Uterine smooth muscle cell (primary cell): Measurements from ENCODE around the gene TMSB4X. TPM values are rescaled to one million over a fixed set of nuclear protein-coding genes. Genes with fewer than 3 reads are reported as not detected.

Source experiments
- total RNA-seq: library from RNA; depleted of rRNA; stranded (reverse); fragments of >200 nt; gene quantifications from 2 replicates; pipeline ENCODE4 v1.2.3, GENCODE V29; 2014

TMSB4X gene
- 9,171 and 15,814 TPM in 2 replicates for total RNA-seq

DNA sequence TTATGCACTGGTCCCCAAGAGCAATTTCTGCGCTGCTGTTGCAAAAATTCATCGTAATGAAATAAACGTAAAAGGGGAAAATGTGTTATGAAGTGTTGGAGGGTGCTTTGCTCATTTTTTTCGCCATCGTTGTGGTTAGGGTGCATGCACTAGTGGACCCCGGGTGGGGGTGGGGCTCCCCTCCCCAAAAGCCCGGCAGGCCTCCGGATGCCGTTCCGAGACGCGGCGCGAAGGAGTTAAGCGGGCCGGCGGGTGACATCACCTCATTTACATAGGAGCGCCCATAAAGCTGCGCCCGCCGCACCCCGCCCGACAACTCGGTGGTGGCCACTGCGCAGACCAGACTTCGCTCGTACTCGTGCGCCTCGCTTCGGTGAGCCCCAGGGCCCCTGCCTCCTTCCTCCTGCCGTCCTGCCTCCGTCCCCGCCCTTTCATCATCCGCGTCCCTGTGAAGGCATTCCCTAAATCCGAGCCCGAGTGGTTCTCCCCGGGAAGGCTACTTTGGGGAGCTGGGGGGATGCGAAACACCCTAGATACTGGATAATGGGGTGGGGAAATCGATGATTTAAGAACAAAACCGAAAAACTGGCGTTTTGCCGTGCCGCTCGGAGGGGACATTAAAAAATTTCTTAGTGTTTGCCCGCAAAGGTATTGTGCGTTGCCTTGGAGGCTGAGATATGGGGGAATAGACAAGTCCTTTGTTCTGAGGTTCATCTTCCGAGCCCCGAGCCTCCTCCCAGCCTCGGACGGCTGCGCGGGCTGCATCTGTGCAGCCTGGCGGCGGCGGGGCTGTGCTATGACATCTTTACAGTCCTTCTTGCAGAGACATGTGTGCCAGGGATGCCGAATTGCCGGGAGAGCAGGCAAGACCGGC, at the start of gene TMSB4X:
Gene TMSB4X, plus strand, starts transcription at position 315 of the 874 bp plus-strand sequence.

Other genes with a start within 250 kb of the TMSB4X start
- 38.9 and 63.0 TPM in 2 replicates for gene PRPS2, start 183.7 kb upstream of the TMSB4X start, total RNA-seq
- under 0.01 TPM in 1 of 2 replicates, not detected in the other for gene TLR7, start 108.0 kb upstream of the TMSB4X start, total RNA-seq
- not detected in 2 replicates for gene TLR8, start 68.5 kb upstream of the TMSB4X start, total RNA-seq
- gene FAM9C, start 69.5 kb downstream of the TMSB4X start, total RNA-seq = 0.12 TPM in 1 of 2 replicates, not detected in the other